ENCODE results near the gene CNTNAP2.

- TF ChIP-seq EZH2 (IDR thresholded peaks at IDR 0.05; ENCODE audit: borderline replicate concordance, low read depth, low read length, poor library complexity, severe bottlenecking) (no peak), CTCF (conservative IDR thresholded peaks at IDR 0.05; ENCODE audit: low read depth, low read length) (no peak)
Measured at GRCh38 chr7:148147438-148147837, 2030.8 kb downstream of the CNTNAP2 start.
